GM18868 (cell line): Measurements from ENCODE around the gene HEG1.

Source experiments
- ATAC-seq: cut with Tn5 transposase; IDR thresholded peaks from one replicate; pipeline ENCODE4 v1.9.1; 2021; ENCODE audit warnings: mild to moderate bottlenecking, moderate library complexity; ENCODE audit not compliant: unreplicated experiment

The HEG1 gene

DNA sequence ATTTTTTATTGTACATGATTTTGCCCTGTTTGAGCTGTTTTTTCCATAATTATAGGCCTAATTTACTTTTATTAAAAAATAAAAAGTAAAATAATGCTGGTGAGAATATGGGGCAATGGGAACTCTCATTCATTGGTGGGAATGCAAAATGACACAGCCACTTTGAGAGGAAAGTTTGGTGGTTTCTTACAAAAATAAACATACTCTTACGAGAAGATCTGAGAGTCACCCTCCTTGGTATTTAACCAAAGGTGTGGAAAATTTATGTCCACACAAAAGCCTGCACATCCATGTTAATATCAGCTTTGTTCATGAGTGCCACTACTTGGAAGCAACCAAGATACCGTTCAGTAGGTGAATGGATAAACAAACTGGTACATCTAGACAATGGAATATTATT is 131.1 kb downstream of the HEG1 start:
- no peak for ATAC-seq

- ATAC-seq, result no peak
Measured at GRCh38 chr3:124923833-124924232, 132.0 kb downstream of the HEG1 start.

GRCh38 chr3:124920718-124921117 is 135.1 kb downstream of the HEG1 start:
- no peak for ATAC-seq

GRCh38 chr3:124919756-124920155 is 136.0 kb downstream of the HEG1 start:
- ATAC-seq, result no peak

DNA sequence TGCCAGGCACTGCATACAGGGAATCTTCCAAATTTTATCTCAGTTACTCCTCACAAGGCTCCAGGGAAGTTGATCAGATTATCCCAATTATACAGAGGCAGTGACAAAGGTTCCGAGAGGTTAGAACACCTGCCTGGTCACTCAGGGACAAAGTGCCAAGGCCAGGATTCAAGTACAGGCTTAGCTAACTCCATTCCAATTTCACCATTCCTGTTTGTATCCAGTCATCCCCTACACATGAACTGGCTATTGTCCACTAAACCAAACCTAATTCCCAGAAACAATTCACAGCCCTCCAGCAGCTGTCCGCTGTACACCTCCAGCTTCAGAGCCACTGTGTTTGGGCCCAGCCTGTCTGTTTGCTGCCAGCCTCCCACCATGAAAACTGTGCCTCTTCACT is 137.3 kb downstream of the HEG1 start:
- no peak for ATAC-seq

DNA sequence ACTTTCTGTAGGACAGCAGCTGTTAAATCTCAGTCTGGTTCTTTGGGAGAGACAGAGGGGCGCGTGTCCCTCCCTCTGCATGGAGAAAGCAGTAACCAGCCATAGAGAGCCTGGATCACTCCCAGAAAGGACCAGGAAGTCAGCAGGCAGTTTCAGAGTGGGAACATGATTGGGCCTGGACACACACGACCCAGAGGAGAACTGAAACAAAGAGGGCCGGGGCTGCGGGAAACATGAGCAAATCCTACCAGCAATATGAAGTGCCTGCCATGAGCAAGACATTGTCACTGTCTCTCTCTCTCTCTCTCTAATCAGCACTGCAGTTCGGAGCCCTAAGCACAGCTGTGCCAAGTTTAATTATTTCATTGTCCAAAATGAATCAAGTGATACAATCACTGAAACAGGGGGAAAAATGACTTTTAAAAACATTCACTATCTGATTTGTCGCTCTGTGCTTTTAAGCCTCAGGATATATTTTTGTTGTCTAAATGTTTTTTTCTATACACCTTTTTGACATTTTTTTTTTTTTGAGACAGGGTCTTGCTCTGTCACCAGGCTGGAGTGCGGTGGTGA is 138.9 kb downstream of the HEG1 start:
- ATAC-seq, result no peak
